Thoracic aorta (tissue), 2 donors: Measurements from ENCODE around the gene SURF2. TPM values are rescaled to one million over a fixed set of nuclear protein-coding genes. Genes with fewer than 3 reads are reported as not detected.

Experiments
- ATAC-seq: fragments of 150-250 bp; one replicate; pipeline ENCODE4 v1.8.0; 2017; ENCODE audit warnings: low read depth; ENCODE audit not compliant: insufficient number of reproducible peaks, low FRiP score
- DNase-seq: peaks from one replicate; pipeline ENCODE4 v3.0.0-alpha.2; 2020; ENCODE audit warnings: low spot score
- H3K27ac ChIP-seq, 2 donors: fragments of 200-600 bp; sonication (generic); 1 replicate in 1 of 2; 2 replicates in 1 of 2; pipeline ENCODE4 v1.5.1; 2016; ENCODE audit warnings: mild to moderate bottlenecking in 2 of 2, moderate library complexity in 2 of 2
- H3K27me3 ChIP-seq: fragments of 200-600 bp; sonication (generic); replicated peaks from 2 replicates; pipeline ENCODE4 v1.6.0; 2016; ENCODE audit warnings: mild to moderate bottlenecking; ENCODE audit not compliant: insufficient read depth
- H3K36me3 ChIP-seq: fragments of 200-600 bp; sonication (generic); one replicate; pipeline ENCODE4 v1.5.1; 2016
- H3K4me1 ChIP-seq, 2 donors: fragments of 200-600 bp; sonication (generic); 1 replicate in 1 of 2; 2 replicates in 1 of 2; pipeline versions ENCODE4 v1.5.1 to v1.6.0; 2016; ENCODE audit warnings: low read depth in 2 of 2, mild to moderate bottlenecking in 1 of 2; ENCODE audit not compliant: control insufficient read depth in 1 of 2
- H3K4me3 ChIP-seq: fragments of 200-600 bp; sonication (generic); 2 replicates; pipeline ENCODE4 v1.5.1; 2016; ENCODE audit warnings: mild to moderate bottlenecking
- H3K9me3 ChIP-seq: fragments of 200-600 bp; sonication (generic); 2 replicates; pipeline ENCODE4 v1.5.1; 2016
- CTCF ChIP-seq: fragments of 200-600 bp; sonication (generic); IDR thresholded peaks from one replicate; pipeline ENCODE4 v1.5.1; 2019; ENCODE audit warnings: antibody characterized with exemption
- total RNA-seq, 2 donors: library from RNA; depleted of rRNA; stranded (reverse); fragments of >200 nt; gene quantifications; one replicate each; pipeline versions ENCODE4 v1.1.0 to v1.2.3, GENCODE V29; 2016

Gene SURF2
- total RNA-seq, 2 donors from 2014 or later, result 7.0 to 13.3 TPM

- TF ChIP-seq CTCF, result no peak
- Histone ChIP-seq H3K4me3 (no peak overlapping the region), H3K9me3 (no peaks in the 10 kb centered on the region), H3K27me3 (no peaks in the 10 kb centered on the region), H3K27ac (no peak overlapping the region), H3K4me1 (no peaks in the 10 kb centered on the region), H3K36me3 (no peaks in the 10 kb centered on the region)
- no peak for ATAC-seq
- DNase-seq, result no peak
Observed at GRCh38 chr9:133394687-133395271, 38.4 kb downstream of the SURF2 start.

GRCh38 chr9:133396952-133397351, 40.6 kb downstream of the SURF2 start:
- TF ChIP-seq CTCF, result no peak
- no peak overlapping the region for H3K27ac ChIP-seq
- H3K4me1 ChIP-seq, result no peaks in the 10 kb centered on the region
- no peaks in the 10 kb centered on the region for H3K36me3 ChIP-seq
- ATAC-seq, result no peak
- no peaks in the 10 kb centered on the region for H3K9me3 ChIP-seq
- H3K27me3 ChIP-seq, result no peaks in the 10 kb centered on the region
- no peak for DNase-seq
- no peak overlapping the region for H3K4me3 ChIP-seq

GRCh38 chr9:133397370-133397769, 41.0 kb downstream of the SURF2 start:
- Histone ChIP-seq H3K4me3 (no peak overlapping the region), H3K27me3 (no peaks in the 10 kb centered on the region)
- TF ChIP-seq CTCF, result no peak

GRCh38 chr9:133397895-133398294, 41.5 kb downstream of the SURF2 start:
- no peaks in the 10 kb centered on the region for H3K36me3 ChIP-seq
- no peak overlapping the region for H3K4me3 ChIP-seq
- H3K4me1 ChIP-seq, result no peaks in the 10 kb centered on the region
- H3K27me3 ChIP-seq, result no peaks in the 10 kb centered on the region
- ATAC-seq (no peak), DNase-seq (no peak)
- no peaks in the 10 kb centered on the region for H3K9me3 ChIP-seq
- no peak for TF ChIP-seq CTCF
- no peak overlapping the region for H3K27ac ChIP-seq

More at GRCh38 chr9:133397370-133397769, 41.0 kb downstream of the SURF2 start:
- DNase-seq (no peak), ATAC-seq (no peak)
- no peak overlapping the region for H3K27ac ChIP-seq
- no peaks in the 10 kb centered on the region for H3K4me1 ChIP-seq
- no peaks in the 10 kb centered on the region for H3K36me3 ChIP-seq
- H3K9me3 ChIP-seq, result no peaks in the 10 kb centered on the region

GRCh38 chr9:133400292-133400691, 43.9 kb downstream of the SURF2 start:
- Histone ChIP-seq H3K4me1 (no peaks in the 10 kb centered on the region), H3K27me3 (no peaks in the 10 kb centered on the region), H3K36me3 (no peaks in the 10 kb centered on the region), H3K9me3 (no peaks in the 10 kb centered on the region), H3K4me3 (no peak overlapping the region), H3K27ac (no peak overlapping the region)
- TF ChIP-seq CTCF, result no peak
- DNase-seq, result no peak
- ATAC-seq, result no peak
